Measurements from ENCODE around the gene DNAJC30. TPM values are rescaled to one million over a fixed set of nuclear protein-coding genes. Genes with fewer than 3 reads are reported as not detected.
"Not testable (repeated sequence)": the region's sequence is repeated elsewhere in the genome, so short reads cannot be mapped to it uniquely, and the experiment has no call there.

The DNAJC30 gene
- total RNA-seq, 2 donors from 2014 or later, result 6.3 to 12.9 TPM

GRCh38 chr7:73669288-73669701, 14.0 kb downstream of the DNAJC30 start:
- Histone ChIP-seq H3K4me3 (no peak overlapping the region), H3K27me3 (no peaks in the 10 kb centered on the region), H3K27ac (no peak overlapping the region), H3K9me3 (no peaks in the 10 kb centered on the region), H3K4me1 (peaks cover 0 to 13% of the 10 kb centered on the region in 2 donors), H3K36me3 (no peaks in the 10 kb centered on the region)
- TF ChIP-seq, protein P1, sequence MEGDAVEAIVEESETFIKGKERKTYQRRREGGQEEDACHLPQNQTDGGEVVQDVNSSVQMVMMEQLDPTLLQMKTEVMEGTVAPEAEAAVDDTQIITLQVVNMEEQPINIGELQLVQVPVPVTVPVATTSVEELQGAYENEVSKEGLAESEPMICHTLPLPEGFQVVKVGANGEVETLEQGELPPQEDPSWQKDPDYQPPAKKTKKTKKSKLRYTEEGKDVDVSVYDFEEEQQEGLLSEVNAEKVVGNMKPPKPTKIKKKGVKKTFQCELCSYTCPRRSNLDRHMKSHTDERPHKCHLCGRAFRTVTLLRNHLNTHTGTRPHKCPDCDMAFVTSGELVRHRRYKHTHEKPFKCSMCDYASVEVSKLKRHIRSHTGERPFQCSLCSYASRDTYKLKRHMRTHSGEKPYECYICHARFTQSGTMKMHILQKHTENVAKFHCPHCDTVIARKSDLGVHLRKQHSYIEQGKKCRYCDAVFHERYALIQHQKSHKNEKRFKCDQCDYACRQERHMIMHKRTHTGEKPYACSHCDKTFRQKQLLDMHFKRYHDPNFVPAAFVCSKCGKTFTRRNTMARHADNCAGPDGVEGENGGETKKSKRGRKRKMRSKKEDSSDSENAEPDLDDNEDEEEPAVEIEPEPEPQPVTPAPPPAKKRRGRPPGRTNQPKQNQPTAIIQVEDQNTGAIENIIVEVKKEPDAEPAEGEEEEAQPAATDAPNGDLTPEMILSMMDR (IDR thresholded peaks at IDR 0.05), result no peak
- DNase-seq (ENCODE audit: low spot score), result no peak

GRCh38 chr7:73668886-73669230, 14.4 kb downstream of the DNAJC30 start:
- Histone ChIP-seq H3K36me3 (no peaks in the 10 kb centered on the region), H3K4me1 (peaks cover 0 to 13% of the 10 kb centered on the region in 2 donors), H3K27ac (no peak overlapping the region), H3K9me3 (no peaks in the 10 kb centered on the region), H3K4me3 (peak overlapping the region; percentile 59 to 60), H3K27me3 (no peaks in the 10 kb centered on the region)
- TF ChIP-seq, protein P1 (IDR thresholded peaks at IDR 0.05), result no peak
- no peak for DNase-seq (ENCODE audit: low spot score)

- no peak overlapping the region for H3K27ac ChIP-seq
- TF ChIP-seq, protein P1 (IDR thresholded peaks at IDR 0.05), result no peak
- no peak for DNase-seq (ENCODE audit: low spot score)
- H3K9me3 ChIP-seq, result no peaks in the 10 kb centered on the region
- H3K4me1 ChIP-seq, result peaks cover 0 to 13% of the 10 kb centered on the region in 2 donors
- H3K27me3 ChIP-seq, result no peaks in the 10 kb centered on the region
- H3K4me3 ChIP-seq, result peak overlapping the region; percentile 59 to 60
- H3K36me3 ChIP-seq, result no peaks in the 10 kb centered on the region
Measured at GRCh38 chr7:73668103-73668885, 15.0 kb downstream of the DNAJC30 start.

DNA sequence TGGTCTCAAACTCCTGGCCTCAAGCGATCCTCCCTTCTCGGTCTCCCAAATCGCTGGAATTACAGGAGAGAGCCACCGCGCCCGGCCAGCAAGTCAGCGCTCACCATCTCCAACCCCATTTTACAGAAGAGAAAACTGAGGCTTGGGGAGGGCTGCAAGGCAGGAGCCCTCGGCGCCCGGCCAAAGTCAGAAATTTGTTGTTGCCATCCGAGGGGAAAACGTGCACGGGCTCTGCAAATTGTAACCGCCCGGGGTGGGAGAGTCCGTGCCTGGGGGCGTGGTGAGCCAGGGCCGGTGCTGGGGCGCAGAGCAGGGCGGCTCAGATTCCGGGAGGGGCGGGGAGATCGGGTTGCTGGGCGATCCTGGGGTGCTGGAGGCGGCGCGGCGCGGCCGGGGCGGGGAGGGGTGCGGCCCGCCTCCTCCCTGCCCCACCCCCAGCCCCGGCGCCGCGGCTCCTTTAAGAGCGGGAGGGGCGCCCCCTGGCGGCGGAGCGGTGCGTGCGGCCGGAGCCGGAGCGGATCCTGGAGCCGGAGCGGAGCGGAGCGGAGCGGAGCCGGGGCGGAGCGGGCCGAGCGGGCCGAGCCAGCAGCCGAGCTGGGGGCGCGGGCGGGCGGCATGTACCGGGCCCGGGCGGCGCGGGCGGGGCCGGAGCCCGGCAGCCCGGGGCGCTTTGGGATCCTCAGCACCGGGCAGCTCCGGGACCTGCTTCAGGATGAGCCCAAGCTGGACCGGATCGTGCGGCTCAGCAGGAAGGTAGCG, 15.7 kb downstream of the DNAJC30 start, which contains the start of gene VPS37D:
Gene VPS37D (plus strand): TSS at position 488 of the 759 bp plus-strand sequence. CDS start 128 bp downstream, at position 616.
- Histone ChIP-seq H3K4me1 (peaks cover 0 to 13% of the 10 kb centered on the region in 2 donors), H3K27ac (no peak within 1 kb of the TSS), H3K4me3 (peak within 1 kb of the TSS; percentile 59 to 60), H3K9me3 (no peaks in the 10 kb centered on the region), H3K27me3 (no peaks in the 10 kb centered on the region), H3K36me3 (no peaks in the 10 kb centered on the region)
- peak; percentile 77 for DNase-seq (ENCODE audit: low spot score)
- TF ChIP-seq, protein P1 (IDR thresholded peaks at IDR 0.05), result peak; percentile 82 to 98

- no peak for DNase-seq (ENCODE audit: low spot score)
- Histone ChIP-seq H3K9me3 (no peaks in the 10 kb centered on the region), H3K27ac (no peak overlapping the region), H3K27me3 (no peaks in the 10 kb centered on the region), H3K4me1 (no peaks in the 10 kb centered on the region), H3K36me3 (no peaks in the 10 kb centered on the region), H3K4me3 (no peak overlapping the region)
- TF ChIP-seq, protein P1 (IDR thresholded peaks at IDR 0.05), result no peak
Measured at GRCh38 chr7:73663033-73663432, 20.2 kb downstream of the DNAJC30 start.

DNA sequence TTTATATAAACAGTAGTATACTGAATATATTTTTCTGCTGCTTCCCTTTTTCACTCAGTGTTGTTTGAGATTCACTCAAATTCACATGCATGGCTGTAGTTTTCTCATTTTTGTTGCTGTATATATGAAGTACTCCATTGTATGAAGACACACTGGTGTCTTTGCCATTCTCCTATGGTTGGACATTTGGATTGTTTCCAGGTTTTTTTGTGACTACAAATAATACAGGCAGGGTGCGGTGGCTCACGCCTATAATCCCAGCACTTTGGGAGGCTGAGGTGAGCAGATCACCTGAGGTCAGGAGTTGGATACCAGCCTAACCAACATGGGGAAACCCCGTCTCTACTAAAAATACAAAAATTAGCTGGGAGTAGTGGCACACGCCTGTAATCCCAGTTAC, 22.7 kb downstream of the DNAJC30 start:
- DNase-seq (ENCODE audit: low spot score); H3K27me3 ChIP-seq; H3K27ac ChIP-seq; H3K4me1 ChIP-seq; H3K9me3 ChIP-seq; H3K4me3 ChIP-seq; H3K36me3 ChIP-seq: not testable (repeated sequence)

Data from right atrium auricular region (tissue), 2 donors.